Activated T-cell treated with anti-CD3 and anti-CD28 coated beads, Interleukin-2, amount 50 U/mL, for 1 hour (primary cell): ENCODE results near the gene PHF20.
"Not testable (repeated sequence)": the region's sequence is repeated elsewhere in the genome, so short reads cannot be mapped to it uniquely, and the experiment has no call there.

Experiments used
- DNase-seq: peaks from one replicate; pipeline ENCODE4 v3.0.0-alpha.2; 2020

PHF20 gene

DNA sequence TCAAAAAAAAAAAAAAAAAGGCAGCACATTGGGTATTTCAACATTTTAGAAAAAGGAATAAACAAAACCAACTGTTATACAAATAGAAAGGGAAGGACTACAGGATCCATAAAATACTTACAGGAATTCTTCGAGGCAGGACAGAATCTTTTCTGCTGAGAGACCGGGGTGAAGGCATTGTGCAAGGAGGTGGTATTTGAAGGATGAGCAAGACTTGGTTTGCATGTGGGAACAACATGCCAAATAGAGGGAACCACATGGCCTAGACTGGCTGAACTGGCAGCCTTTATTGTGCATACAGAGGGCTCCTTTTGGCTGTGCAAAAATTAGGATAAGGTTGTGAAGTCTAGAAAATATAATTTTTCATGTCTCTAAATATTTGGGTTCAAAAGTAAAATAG lies 119.6 kb downstream of the PHF20 start:
- no peak for DNase-seq

DNA sequence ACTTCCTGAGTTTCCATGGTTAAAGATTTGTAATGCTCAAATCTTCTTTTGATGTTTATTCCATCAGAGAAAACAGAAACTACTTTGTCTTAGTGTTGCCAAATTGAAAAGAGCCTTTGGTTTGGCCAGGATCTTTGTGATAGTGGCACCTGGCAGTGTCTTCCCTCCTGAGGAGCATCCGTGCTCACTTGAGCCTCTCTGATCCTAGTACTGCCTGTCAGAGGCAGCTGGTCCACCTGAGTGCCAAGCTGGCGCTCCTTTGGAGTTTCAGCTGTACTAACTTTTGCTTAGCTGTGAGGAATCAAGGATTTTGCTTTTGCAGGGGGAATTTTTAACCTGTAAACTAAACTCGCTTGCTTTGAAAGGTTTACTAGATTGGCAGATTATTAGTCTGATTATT lies 121.1 kb downstream of the PHF20 start:
- no peak for DNase-seq

DNA sequence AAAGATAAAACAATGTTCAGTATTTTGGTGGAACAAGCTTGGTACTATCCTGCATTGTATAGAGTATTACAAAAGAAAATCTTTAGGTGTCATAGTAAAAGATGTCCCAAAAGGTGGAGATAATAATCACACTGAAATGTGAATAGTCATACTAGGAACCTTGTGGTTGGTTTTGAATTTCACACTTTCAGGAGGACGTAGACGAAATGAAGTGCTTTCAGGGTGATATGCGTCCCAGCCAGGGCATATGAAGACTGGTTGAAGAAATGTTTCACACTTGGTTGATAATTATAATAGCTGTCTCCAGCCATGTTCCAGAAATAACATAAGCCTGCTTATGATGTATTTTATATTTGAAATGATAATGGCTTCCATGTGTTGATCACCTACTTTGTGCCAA lies 122.1 kb downstream of the PHF20 start:
- DNase-seq: no peak

GRCh38 chr20:35895516-35895915 lies 123.7 kb downstream of the PHF20 start:
- DNase-seq: not testable (repeated sequence)

DNA sequence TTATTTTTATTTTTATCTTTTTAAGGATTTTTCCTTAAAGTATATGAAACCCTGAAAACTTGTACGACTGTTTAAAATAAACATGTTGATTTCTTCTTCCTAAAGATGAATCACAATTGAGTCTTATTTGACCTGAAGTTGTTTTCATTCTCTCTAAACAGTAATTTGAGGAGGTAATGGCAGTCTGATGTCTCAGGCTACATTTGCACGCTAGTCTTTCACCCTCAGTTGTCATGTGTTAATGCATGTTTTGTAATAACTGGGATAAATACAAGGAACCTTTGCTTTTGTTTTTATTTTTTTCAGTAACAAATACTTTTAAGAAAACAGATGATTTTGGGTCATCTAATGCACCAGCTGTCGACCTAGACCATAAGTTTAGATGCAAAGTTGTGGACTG lies 127.2 kb downstream of the PHF20 start:
- DNase-seq: no peak

DNA sequence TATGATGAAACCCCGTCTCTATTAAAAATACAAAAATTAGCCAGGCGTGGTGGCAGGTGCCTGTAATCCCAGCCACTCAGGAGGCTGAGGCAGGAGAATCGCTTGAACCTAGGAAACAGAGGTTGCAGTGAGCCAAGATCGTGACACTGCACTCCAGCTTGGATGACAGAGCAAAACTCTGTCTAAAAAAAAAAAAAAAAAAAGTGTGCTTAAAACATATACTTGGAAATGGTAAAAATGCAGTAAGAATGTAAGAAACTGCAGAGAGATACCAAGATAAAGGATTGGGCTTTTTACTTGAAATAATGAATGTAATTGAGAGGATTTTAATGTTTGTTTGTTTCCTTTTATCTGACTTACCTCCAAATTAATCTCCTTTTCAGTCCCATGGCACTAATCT lies 129.4 kb downstream of the PHF20 start:
- not testable (repeated sequence) for DNase-seq

DNA sequence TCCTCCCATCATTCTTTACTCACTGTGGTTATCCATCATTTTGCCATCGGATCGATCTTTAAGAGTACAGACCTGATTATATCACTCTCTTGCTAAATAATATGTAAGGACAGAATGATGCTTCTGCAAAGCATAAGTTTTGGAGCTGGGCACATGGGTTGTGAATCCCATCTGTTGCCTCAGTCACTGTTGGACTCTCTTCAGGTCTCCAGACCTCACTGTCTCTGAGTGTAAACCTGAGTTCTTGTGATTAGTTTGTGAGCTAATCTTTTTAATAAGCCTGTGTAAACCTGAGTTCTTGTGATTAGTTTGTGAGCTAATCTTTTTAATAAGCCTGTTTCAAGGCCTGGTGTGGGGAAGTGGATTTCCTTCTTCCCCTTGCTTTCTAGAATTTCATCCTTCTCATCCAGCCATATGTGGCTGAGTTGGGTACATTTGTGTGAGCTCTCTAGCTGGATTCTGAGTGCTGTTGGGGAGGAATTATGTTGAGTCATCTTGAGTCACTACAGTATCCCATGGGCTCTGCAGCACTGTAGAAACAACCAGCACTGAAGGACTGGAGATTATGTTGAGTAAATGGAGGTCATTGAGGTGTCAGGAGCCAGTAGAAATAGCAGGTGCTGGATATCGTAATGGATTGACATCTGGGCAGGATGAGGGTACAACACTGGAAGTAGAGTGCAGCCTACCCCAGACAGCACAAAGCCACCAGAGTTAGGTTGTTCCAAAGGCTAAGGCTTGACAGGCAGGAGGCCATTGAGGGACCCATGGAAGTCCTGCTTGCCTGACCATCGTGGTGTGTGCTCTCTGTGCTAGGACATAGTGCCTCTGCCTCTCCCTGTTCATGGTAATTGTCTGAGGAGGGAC lies 130.1 kb downstream of the PHF20 start:
- DNase-seq: no peak

GRCh38 chr20:35902545-35902941 lies 130.7 kb downstream of the PHF20 start:
- no peak for DNase-seq

DNA sequence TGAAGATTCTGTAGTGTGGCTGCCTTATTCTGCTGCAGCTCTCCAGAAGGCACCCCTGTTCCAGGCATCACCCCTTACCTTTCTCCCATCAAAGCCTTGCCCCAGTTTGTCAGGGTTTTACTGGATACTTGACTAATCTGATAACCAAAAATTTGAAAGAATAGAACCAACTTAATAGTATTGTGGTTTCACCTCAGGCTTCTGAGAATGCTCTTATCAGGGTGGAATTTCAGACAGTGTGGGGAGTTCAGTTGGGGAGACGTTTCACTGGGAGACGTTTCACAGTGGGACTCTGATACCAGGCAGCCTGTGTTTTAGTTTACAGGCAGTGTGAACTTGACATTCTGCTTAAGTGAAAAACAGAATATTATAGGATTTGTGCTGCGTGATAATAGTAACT lies 132.0 kb downstream of the PHF20 start:
- no peak for DNase-seq

- no peak for DNase-seq
Observed at GRCh38 chr20:35904982-35905663, 133.3 kb downstream of the PHF20 start.

- DNase-seq: no peak
Observed at GRCh38 chr20:35907017-35907701, 135.3 kb downstream of the PHF20 start.

- no peak for DNase-seq
Observed at GRCh38 chr20:35908007-35908406, 136.2 kb downstream of the PHF20 start.

GRCh38 chr20:35909176-35909575 lies 137.4 kb downstream of the PHF20 start:
- no peak for DNase-seq

DNA sequence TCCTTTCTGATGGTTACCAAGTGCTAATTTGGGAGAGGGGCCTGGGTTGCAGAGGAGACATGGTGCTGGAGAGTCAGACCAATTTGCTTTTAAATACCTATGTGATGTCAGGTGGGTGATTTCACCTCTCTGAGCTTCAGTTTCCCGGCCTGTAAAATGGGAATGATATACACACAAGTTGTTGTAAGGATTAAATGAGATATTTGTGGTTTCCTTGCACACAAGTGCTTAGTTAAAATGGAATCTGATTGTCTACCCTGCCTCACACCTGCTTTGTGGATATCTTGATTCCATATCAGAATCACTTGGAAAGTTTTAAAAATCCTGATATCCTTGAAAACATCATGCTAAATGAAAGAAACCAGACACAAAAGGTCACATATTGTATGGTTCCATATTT lies 138.0 kb downstream of the PHF20 start:
- DNase-seq: no peak

DNA sequence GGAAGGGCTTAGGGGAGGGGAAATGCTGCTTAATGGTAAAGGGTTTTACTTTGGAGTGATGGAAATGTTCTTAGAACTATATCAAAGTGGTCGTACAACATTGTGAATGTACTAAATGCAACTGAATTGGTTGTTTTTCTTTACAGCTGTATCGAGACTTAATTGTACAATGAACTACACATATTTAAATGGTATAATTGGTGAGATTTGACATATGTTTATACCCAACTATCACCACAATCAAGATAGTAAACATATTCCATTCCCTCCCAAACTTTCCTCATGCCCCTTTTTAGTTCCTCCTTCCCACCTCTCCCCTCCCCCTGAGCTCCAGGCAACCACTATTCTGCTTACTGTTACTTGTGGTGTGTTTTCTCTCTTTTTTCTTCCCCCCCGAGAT lies 138.4 kb downstream of the PHF20 start:
- DNase-seq: no peak

GRCh38 chr20:35912881-35913280 lies 141.1 kb downstream of the PHF20 start:
- DNase-seq: no peak

- DNase-seq: no peak
Observed at GRCh38 chr20:35917077-35917476, 145.3 kb downstream of the PHF20 start.

DNA sequence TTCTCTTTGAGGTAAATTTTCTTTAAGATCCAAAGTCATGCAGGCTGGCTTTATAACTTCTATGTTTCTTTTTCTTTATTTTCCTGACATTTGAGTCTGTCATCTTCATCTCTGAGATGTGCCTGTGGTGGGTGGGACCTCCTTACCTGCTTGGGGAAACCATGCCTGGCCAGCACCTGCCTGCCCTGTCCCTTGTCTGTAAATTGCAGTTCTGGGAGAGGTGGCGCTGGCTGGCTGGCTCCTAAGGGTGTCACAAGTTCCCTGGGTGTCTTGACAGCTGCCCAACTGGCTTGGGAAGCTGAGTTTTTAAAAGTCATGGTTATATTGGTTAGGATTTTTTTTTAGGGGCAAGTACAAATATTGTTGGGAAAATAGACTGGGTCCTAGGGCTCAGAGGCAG lies 146.2 kb downstream of the PHF20 start:
- DNase-seq: no peak

- no peak for DNase-seq
Observed at GRCh38 chr20:35920523-35920922, 148.7 kb downstream of the PHF20 start.

GRCh38 chr20:35929301-35929700 lies 157.5 kb downstream of the PHF20 start:
- DNase-seq: no peak

GRCh38 chr20:35934050-35934449 lies 162.2 kb downstream of the PHF20 start:
- DNase-seq: no peak

DNA sequence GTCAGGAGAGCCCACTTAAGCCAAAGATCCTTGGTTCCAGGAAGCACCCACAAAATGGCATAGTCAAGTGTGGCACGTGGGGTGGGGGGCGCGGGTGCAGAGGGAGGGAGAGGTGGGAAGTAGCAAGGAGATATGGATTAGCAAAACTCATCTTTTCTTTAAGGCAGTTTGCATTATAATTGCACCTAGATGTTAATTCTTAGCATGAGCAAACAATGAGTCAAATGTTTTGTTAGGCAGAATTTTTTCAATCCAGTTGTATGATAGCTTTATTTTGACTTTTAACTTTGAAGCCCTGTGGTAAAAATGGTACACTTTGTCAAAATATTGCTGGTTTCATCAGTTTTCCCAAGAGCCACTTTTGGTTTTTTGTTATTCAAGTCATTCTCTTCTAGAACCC lies 167.4 kb downstream of the PHF20 start:
- no peak for DNase-seq

DNA sequence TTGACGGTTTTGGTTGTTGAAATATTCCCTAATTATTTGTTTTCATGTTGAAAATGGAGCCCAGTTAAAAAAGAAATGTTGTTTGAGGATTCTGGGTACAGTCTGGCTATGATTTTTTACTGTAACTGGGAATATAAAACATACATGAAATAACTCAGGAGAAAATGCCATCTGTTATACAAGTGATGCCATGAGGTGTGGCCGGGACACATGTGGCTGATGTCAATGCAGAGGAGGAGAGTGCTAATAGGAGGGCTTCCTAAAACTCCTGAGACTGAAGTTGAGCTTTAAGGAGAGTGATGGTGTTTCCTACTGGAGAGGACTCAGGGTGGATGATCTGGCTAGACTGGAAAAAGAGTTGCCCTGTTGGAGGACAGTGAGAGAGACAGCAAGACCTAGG lies 169.8 kb downstream of the PHF20 start:
- no peak for DNase-seq

DNA sequence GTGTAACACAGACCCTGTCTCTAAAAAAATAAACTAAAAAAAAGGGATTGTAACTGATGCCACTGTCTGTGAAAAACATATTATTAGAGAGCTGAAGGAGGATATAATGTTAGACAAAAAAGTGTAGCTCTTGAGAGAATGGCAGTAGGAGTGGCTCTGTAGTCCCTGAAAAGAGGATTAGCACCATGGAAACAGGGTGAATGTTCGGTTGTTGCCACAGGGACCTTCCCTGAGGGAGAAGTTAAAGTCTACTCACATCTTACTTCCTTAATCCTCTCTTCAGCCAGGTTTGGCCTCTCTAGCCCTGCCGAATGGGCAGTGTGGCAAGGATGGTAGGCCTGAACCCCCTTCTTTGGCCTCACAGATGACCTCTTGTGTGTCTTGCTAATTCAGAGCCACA lies 170.4 kb downstream of the PHF20 start:
- DNase-seq: no peak
